Neural progenitor cell (in vitro differentiated cells): ENCODE measurements around the gene RERGL. TPM values are rescaled to one million over a fixed set of nuclear protein-coding genes. Genes with fewer than 3 reads are reported as not detected.

Source experiments
- DNase-seq: peaks from one replicate; pipeline ENCODE4 v3.0.0-alpha.2; 2016; ENCODE audit warnings: low spot score
- H2AFZ ChIP-seq: fragments of 200-600 bp; sonication (generic); replicated peaks from 2 replicates; pipeline ENCODE4 v1.6.1; 2016; ENCODE audit warnings: antibody characterized with exemption
- H3F3A ChIP-seq: fragments of 200-600 bp; sonication (generic); 2 replicates; pipeline ENCODE4 v1.6.1; 2016; ENCODE audit warnings: antibody characterized with exemption, low read depth
- H3K27ac ChIP-seq: fragments of 200-600 bp; sonication (generic); 2 replicates; pipeline ENCODE4 v1.5.1; 2016; ENCODE audit warnings: mild to moderate bottlenecking
- H3K27me3 ChIP-seq: fragments of 200-600 bp; sonication (generic); 2 replicates; pipeline ENCODE4 v1.6.1; 2016; ENCODE audit warnings: mild to moderate bottlenecking, moderate library complexity
- H3K36me3 ChIP-seq: fragments of 200-600 bp; sonication (generic); 2 replicates; pipeline ENCODE4 v1.5.1; 2016
- H3K4me1 ChIP-seq: fragments of 200-600 bp; sonication (generic); 2 replicates; pipeline ENCODE4 v1.6.1; 2016; ENCODE audit warnings: mixed run types
- H3K4me2 ChIP-seq: fragments of 200-600 bp; sonication (generic); 2 replicates; pipeline ENCODE4 v1.6.1; 2016
- H3K4me3 ChIP-seq: fragments of 200-600 bp; sonication (generic); 2 replicates; pipeline ENCODE4 v1.5.1; 2016
- H3K79me2 ChIP-seq: fragments of 200-600 bp; sonication (generic); 2 replicates; pipeline ENCODE4 v1.6.1; 2016; ENCODE audit warnings: low read depth
- H3K9ac ChIP-seq: fragments of 200-600 bp; sonication (generic); 2 replicates; pipeline ENCODE4 v1.6.1; 2016
- H3K9me3 ChIP-seq: fragments of 200-600 bp; sonication (generic); 2 replicates; pipeline ENCODE4 v1.5.1; 2016; ENCODE audit warnings: low read depth
- H4K20me1 ChIP-seq: fragments of 200-600 bp; sonication (generic); 2 replicates; pipeline ENCODE4 v1.6.1; 2016; ENCODE audit warnings: low read depth
- H3K27ac Mint-ChIP-seq: 3 replicates; pipeline ENCODE4 v1.8.0; 2021; ENCODE audit warnings: mixed read lengths
- H3K27me3 Mint-ChIP-seq: 2 replicates; pipeline ENCODE4 v1.8.0; 2022; ENCODE audit warnings: low read depth, mild to moderate bottlenecking, inconsistent platforms, moderate library complexity, mixed read lengths; ENCODE audit not compliant: insufficient read depth
- H3K36me3 Mint-ChIP-seq: 3 replicates; pipeline ENCODE4 v1.8.0; 2021; ENCODE audit warnings: mixed read lengths
- H3K4me1 Mint-ChIP-seq: 3 replicates; pipeline ENCODE4 v1.8.0; 2021; ENCODE audit warnings: mixed read lengths
- H3K4me3 Mint-ChIP-seq: 3 replicates; pipeline ENCODE4 v1.8.0; 2021; ENCODE audit warnings: mild to moderate bottlenecking, moderate library complexity, mixed read lengths
- H3K9me3 Mint-ChIP-seq: 3 replicates; pipeline ENCODE4 v1.8.0; 2020; ENCODE audit warnings: mixed read lengths
- EZH2 ChIP-seq: fragments of 200-600 bp; sonication (generic); IDR thresholded peaks from 2 replicates; pipeline ENCODE4 v1.6.1; 2017; ENCODE audit warnings: antibody characterized with exemption, mild to moderate bottlenecking, moderate library complexity
- EZH2phosphoT487 ChIP-seq: fragments of 200-600 bp; sonication (generic); IDR thresholded peaks from 2 replicates; pipeline ENCODE4 v1.6.1; 2017; ENCODE audit warnings: antibody characterized with exemption
- total RNA-seq: library from RNA; depleted of rRNA; stranded (reverse); fragments of >200 nt; gene quantifications from 2 replicates; pipeline ENCODE4 v1.2.3, GENCODE V29; 2015; ENCODE audit warnings: low replicate concordance
- TF ChIP-seq, protein P1 (sequence below): fragments of 200-600 bp; sonication (generic); IDR thresholded peaks from 2 replicates; pipeline ENCODE4 v1.5.1; 2017; ENCODE audit warnings: antibody characterized with exemption, mild to moderate bottlenecking

Gene RERGL
- total RNA-seq, 1 donor from 2014 or later = not detected

DNA sequence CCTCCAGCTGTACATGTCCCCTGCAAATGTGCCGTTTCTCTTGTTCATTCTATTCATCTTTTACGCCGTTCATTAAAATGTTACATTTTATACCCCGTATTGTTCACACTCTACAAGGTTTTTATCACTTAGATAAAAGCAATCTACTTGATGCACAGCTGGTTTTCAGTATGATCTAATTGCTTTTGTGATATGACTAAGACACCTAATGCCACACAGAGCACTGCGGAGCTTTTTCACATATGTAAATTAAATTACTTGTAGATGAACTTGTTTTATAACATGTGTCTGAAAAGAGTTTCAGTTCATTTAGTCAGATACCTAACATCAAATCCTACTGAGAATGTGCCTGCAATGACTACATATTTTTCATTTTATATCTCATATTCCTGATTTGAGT lies 40.9 kb upstream of the RERGL start:
- Histone ChIP-seq H3K36me3 (no peaks in the 10 kb centered on the region), H3K9ac (no peak overlapping the region), H3K4me1 (peaks cover 4% of the 10 kb centered on the region), H3K9me3 (no peaks in the 10 kb centered on the region), H3K4me3 (no peak overlapping the region), H3K4me2 (no peak overlapping the region), H3K27me3 (no peaks in the 10 kb centered on the region), H2AFZ (no peak overlapping the region), H3K79me2 (no peaks in the 10 kb centered on the region), H4K20me1 (no peaks in the 10 kb centered on the region), H3F3A (no peaks in the 10 kb centered on the region), H3K27ac (no peak overlapping the region)
- H3K27ac Mint-ChIP-seq = no peak overlapping the region
- H3K9me3 Mint-ChIP-seq = peaks cover 16% of the 10 kb centered on the region
- peaks cover 2% of the 10 kb centered on the region for H3K27me3 Mint-ChIP-seq
- TF ChIP-seq EZH2 (no peak), EZH2phosphoT487 (no peak)
- TF ChIP-seq, protein P1, sequence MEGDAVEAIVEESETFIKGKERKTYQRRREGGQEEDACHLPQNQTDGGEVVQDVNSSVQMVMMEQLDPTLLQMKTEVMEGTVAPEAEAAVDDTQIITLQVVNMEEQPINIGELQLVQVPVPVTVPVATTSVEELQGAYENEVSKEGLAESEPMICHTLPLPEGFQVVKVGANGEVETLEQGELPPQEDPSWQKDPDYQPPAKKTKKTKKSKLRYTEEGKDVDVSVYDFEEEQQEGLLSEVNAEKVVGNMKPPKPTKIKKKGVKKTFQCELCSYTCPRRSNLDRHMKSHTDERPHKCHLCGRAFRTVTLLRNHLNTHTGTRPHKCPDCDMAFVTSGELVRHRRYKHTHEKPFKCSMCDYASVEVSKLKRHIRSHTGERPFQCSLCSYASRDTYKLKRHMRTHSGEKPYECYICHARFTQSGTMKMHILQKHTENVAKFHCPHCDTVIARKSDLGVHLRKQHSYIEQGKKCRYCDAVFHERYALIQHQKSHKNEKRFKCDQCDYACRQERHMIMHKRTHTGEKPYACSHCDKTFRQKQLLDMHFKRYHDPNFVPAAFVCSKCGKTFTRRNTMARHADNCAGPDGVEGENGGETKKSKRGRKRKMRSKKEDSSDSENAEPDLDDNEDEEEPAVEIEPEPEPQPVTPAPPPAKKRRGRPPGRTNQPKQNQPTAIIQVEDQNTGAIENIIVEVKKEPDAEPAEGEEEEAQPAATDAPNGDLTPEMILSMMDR = no peak
- H3K36me3 Mint-ChIP-seq = peaks cover 5% of the 10 kb centered on the region
- no peak overlapping the region for H3K4me3 Mint-ChIP-seq
- H3K4me1 Mint-ChIP-seq = no peaks in the 10 kb centered on the region
- DNase-seq = no peak

- no peaks in the 10 kb centered on the region for H3K4me1 ChIP-seq
- no peaks in the 10 kb centered on the region for H3K4me1 Mint-ChIP-seq
- TF ChIP-seq, protein P1 = no peak
- TF ChIP-seq EZH2 = no peak
- no peak for TF ChIP-seq EZH2phosphoT487
- H3K4me2 ChIP-seq = no peak overlapping the region
- no peaks in the 10 kb centered on the region for H3F3A ChIP-seq
- no peak overlapping the region for H3K4me3 ChIP-seq
- no peaks in the 10 kb centered on the region for H4K20me1 ChIP-seq
- no peak overlapping the region for H3K9ac ChIP-seq
- no peak for DNase-seq
- H3K9me3 ChIP-seq = no peaks in the 10 kb centered on the region
- H3K27me3 Mint-ChIP-seq = peaks cover 2% of the 10 kb centered on the region
- no peak overlapping the region for H3K27ac ChIP-seq
- no peaks in the 10 kb centered on the region for H3K27me3 ChIP-seq
- no peaks in the 10 kb centered on the region for H3K36me3 ChIP-seq
- H3K27ac Mint-ChIP-seq = no peak overlapping the region
- peaks cover 18% of the 10 kb centered on the region for H3K9me3 Mint-ChIP-seq
- H3K36me3 Mint-ChIP-seq = peaks cover 5% of the 10 kb centered on the region
- no peak overlapping the region for H2AFZ ChIP-seq
- no peaks in the 10 kb centered on the region for H3K79me2 ChIP-seq
- no peak overlapping the region for H3K4me3 Mint-ChIP-seq
These were observed 33.7 kb upstream of the RERGL start for GRCh38 chr12:18123707-18124106.

DNA sequence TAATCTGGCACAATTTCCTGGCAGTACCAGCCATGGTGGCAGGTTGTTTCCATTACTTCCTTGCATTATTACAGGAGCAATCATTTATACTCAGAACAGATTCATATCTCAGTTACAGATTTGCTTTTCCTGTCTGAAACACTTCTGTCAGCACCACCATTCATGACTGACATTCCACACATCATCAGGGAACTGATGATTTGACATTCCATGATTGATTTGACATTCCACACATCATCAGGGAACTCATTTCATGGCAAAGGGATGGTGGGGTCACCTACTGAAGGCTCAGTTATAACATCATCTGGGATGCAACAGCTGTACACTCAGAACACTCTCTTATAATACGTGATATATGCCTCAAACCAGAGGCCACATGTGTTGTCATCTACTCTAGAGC lies 30.9 kb upstream of the RERGL start:
- no peaks in the 10 kb centered on the region for H3K27me3 ChIP-seq
- H3K79me2 ChIP-seq = no peaks in the 10 kb centered on the region
- H3K9me3 ChIP-seq = no peaks in the 10 kb centered on the region
- H2AFZ ChIP-seq = no peak overlapping the region
- no peak overlapping the region for H3K9ac ChIP-seq
- no peaks in the 10 kb centered on the region for H3K4me1 ChIP-seq
- no peak overlapping the region for H3K4me2 ChIP-seq
- no peak overlapping the region for H3K27ac ChIP-seq
- no peaks in the 10 kb centered on the region for H3K27me3 Mint-ChIP-seq
- no peaks in the 10 kb centered on the region for H3K4me1 Mint-ChIP-seq
- H4K20me1 ChIP-seq = no peaks in the 10 kb centered on the region
- H3K36me3 ChIP-seq = no peaks in the 10 kb centered on the region
- peaks cover 6% of the 10 kb centered on the region for H3K9me3 Mint-ChIP-seq
- no peak for DNase-seq
- no peak overlapping the region for H3K4me3 ChIP-seq
- no peaks in the 10 kb centered on the region for H3K36me3 Mint-ChIP-seq
- H3K27ac Mint-ChIP-seq = no peak overlapping the region
- no peaks in the 10 kb centered on the region for H3F3A ChIP-seq
- TF ChIP-seq EZH2 = no peak
- no peak for TF ChIP-seq EZH2phosphoT487
- TF ChIP-seq, protein P1 = no peak
- no peak overlapping the region for H3K4me3 Mint-ChIP-seq
